Prostate gland (tissue), 2 donors: ENCODE data around the gene TRMU.

Experiments
- CTCF ChIP-seq, 4 experiments: fragments of 200-600 bp in 2 of 4; fragments of 450-650 bp in 2 of 4; sonication (generic) in 2 of 4; IDR thresholded peaks; 1 replicate in 3 of 4; 2 replicates in 1 of 4; pipeline ENCODE4 v1.5.1; 2016 to 2019; ENCODE audit warnings: antibody characterized with exemption in 4 of 4, mild to moderate bottlenecking in 2 of 4, moderate library complexity in 2 of 4
- POLR2A ChIP-seq: fragments of 450-650 bp; IDR thresholded peaks from one replicate; pipeline ENCODE4 v1.6.1; 2016; ENCODE audit warnings: antibody characterized with exemption, mild to moderate bottlenecking

GRCh38 chr22:46349238-46349637 lies 13.7 kb downstream of the TRMU start:
- TF ChIP-seq CTCF (IDR thresholded peaks at IDR 0.05) (no peak), POLR2A (no peak)
